T-helper 1 cell (primary cell): ENCODE data around the gene ZCCHC13.
A peak's percentile ranks its signal among the peaks of the same experiment; 100 is the strongest.
"Not testable (repeated sequence)": the region's sequence is repeated elsewhere in the genome, so short reads cannot be mapped to it uniquely, and the experiment has no call there.

Experiments used
- DNase-seq, 5 donors: peaks; one replicate each; pipeline ENCODE4 v3.0.0-alpha.2; 2012 to 2020
- total RNA-seq, 4 donors: gene quantifications; one replicate each; lab custom pipeline; 2026; lab: John Stamatoyannopoulos, UW

Gene ZCCHC13
- 0 reads per million in 4 donors for total RNA-seq

DNA sequence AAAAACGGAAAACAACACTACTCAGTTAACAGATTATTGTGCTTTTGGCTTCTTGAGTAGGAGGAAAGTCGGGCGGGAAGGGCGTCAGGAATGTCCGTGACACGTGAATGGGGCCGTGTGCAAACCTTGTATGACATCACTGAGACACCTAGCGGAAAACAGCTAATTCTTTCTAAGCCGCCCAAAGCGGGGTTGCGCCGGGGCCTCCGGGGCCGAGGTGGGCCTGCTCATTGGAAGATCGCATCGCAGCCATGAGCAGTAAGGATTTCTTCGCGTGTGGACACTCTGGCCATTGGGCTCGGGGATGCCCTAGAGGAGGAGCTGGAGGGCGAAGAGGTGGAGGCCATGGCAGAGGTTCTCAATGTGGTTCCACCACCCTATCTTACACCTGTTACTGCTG is at the start of gene ZCCHC13:
Gene ZCCHC13, plus strand, starts transcription at position 165 of the 400 bp plus-strand sequence. Its CDS starts 87 bp downstream, at position 252.
- no peak for DNase-seq

DNA sequence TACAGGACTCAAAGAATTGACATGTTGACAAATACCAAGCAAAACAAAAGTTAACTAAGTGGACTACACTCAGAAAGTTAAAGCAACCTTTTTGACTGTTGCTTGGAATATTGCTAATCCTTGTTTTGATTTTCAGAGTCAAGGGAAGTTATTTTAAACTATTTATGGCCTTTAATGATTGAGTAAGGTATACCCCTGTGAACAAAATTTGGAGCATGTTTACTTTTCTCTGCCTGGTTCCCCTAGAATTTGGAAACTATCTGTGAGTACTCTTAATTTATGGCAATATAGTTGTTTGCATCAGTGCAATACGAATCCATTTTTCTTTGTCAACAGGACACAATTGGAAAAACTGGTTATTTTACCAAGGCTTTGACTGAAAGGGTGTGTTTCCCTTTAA is 45.9 kb upstream of the ZCCHC13 start:
- DNase-seq, result not testable (repeated sequence)

- DNase-seq, result no peak
These were observed 44.0 kb upstream of the ZCCHC13 start for GRCh38 chrX:74259885-74260491.

DNA sequence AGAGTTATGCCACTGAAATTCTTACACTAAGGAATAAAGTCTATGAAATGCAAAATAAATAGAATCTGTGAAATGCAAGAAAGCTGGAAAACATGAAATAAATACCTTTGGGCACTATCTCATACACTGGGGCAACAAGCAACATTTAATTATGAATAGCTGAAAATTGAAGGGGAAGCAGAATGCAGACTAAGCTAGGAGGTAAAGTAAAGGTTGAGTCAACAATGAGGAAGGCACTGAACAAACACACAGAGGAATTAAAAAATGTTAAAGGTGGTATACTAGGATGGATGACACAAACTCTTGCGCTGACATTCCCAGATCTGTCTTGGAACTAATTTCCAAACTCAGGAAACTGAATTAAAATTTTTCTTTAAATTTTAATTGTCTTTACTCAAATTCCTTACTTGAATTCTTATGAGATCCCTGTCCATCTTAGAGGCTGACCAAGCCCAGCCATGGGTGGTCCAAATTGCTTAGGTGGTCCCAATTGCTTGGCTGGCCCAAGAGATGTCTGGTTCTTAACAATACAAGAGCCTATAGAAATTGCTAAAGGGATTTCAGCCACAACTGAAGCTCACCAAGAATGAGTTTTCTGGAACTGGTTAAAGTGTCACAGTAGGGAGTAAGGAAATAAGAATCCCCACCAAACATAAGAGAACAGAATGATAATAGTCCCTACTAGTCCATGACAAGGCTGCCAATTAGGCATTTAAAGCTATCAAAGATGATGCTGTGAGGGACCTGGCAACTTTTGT is 41.3 kb upstream of the ZCCHC13 start:
- no peak for DNase-seq

DNA sequence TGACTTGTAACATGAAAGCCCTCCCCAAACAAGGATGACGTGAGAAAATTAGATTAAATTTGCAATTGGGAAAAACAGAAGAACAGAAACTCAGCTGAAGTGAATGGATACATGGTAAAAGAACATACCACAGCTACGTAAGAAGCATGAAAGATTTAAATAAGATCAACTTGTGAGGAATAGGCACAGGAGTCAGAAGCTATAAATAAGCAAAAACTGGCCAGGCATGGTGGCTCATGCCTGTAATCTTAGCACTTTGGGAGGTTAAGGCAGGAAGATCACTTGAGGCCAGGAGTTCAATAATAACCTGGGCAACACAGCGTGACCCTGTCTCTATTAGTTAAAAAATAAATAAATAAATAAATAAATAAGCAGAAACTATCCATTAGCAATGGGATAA is 33.6 kb upstream of the ZCCHC13 start:
- no peak for DNase-seq

DNA sequence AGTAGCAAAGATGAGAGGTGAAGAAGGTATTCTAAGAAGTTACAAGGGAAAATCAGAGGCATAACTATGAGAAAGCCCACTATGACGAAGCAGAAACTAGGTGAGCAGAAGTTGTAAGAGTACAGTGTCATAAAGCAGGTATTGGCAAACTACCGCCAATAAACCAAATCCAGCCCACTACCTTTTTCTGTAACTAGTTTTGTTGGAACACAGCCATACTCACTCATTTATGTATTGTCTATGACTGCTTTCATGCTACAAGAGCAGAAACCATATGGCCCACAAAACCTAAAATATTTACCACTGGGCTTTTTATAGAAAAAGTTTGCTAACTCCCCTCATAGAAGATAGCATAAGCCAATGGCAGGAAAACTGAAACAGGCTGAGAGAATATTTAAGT is 31.8 kb upstream of the ZCCHC13 start:
- no peak for DNase-seq

DNA sequence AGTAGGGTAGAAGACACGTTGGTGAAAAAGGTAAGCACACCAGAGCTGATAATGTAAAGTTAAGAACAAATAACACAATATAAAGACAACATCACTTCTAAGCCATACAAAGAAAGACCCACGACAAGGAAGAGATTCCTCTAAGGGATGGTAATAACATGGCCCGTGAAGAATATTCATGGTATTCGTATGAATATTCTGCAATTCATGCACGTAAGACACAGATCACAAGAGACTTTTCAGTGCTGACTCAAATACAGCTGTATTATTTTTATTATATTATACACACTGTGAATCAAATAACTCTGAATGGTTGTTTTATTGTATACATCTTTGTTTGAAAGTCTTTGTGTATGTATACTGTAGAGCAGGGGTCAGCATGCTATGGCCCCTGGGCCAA is 29.5 kb upstream of the ZCCHC13 start:
- DNase-seq, result no peak

- no peak for DNase-seq
These were observed 26.7 kb upstream of the ZCCHC13 start for GRCh38 chrX:74277320-74277719.

- no peak for DNase-seq
These were observed 26.1 kb upstream of the ZCCHC13 start for GRCh38 chrX:74277846-74278245.

- no peak for DNase-seq
These were observed 23.2 kb upstream of the ZCCHC13 start for GRCh38 chrX:74280759-74281158.

DNA sequence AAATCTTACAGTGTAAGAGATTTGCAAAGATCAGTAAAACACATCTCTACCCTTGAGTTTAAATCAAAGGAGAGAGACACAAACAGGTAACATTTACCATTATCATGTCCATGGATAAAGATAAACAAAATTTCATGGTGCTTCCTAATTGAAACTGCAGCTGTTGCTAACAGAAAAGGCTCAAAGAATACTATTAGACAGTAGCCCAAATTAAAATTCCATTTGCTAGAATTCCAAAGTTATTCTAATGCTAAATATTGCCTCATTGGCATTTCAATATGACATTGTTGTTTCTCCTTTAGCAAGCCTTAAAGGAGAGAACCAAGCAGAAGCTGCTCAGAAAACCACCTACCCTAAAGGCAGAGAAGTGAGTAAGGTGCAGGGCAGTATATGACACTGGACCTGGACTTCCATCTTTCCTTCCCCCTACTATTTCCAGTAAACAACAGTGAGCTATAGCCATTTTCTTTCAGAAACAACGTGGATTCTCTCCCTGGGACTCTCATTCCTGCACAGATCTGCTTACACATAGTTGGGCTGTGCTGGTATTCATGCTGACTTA is 19.5 kb upstream of the ZCCHC13 start:
- no peak for DNase-seq

GRCh38 chrX:74286950-74287740 is 16.8 kb upstream of the ZCCHC13 start:
- no peak for DNase-seq

DNA sequence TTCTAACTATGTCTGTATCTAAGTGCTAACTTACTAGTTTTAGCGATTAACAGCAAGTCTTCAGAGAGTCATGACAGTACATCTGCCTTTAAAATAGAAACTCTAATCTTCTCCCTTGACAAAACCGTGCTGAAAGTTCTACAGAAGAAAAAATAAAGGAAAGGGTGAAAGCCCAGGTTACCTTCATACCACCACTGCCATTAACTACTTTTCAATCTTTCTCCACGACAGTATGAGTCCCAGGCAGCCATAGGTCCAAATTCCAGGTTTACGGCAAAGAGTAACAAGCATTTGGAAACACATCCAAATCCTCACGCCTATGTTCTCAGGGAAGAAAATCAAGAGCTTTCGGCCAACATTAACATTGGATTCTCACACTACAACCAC is 12.4 kb upstream of the ZCCHC13 start:
- DNase-seq, result no peak

- DNase-seq, result peak; percentile 66 to 90 (median 75)
These were observed 11.8 kb upstream of the ZCCHC13 start for GRCh38 chrX:74291964-74292807.

DNA sequence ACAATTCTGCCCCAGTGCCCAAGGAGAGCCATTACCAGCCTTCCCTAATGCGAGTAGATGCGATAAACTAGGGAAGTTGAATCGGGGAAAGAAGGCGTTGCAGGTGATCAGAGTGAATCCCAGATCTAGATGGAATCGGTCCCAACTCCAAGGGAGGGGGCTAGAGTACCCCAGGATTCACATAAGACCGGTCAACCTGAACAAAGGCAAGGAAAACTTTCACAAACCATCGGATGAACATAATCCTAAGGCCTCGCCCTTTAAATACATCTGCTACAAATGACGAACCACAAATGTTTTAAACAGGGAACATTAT is 11.2 kb upstream of the ZCCHC13 start:
- no peak for DNase-seq

DNA sequence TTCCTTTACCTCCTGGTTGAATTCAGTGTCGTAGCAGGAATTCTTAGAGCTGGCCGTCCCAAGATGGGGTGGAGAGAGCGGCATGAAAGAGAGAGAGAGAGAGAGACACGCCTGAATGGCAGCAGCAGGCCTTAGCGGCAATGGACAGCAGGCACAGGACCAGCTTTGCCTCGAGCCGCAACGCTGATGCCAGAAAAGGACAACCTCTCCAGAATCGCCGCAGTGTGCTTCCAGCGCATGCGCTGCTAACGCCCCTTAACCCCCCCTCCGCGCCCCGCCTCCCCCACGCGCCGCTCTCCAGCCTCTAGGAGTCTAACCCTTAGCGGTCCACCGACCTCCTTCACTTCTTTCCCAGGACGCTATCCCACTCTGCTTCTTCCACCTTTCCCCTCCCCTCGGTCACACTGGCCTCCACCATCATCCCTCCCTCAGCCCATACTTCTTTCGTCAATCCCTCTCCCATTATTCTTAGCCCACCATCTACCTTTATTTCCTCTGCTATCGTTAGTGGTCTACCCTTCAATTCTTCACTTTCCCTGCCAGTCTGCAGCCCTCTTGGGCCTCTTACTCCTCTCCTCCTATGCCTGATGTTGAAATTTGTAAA is 10.5 kb upstream of the ZCCHC13 start:
- DNase-seq, result peak; percentile 31 to 64 (median 55)

- DNase-seq, result no peak
These were observed 8.9 kb upstream of the ZCCHC13 start for GRCh38 chrX:74295101-74295500.

- DNase-seq, result peak in 1 of 5 donors; percentile 51
These were observed 6.2 kb upstream of the ZCCHC13 start for GRCh38 chrX:74297766-74298165.

- no peak for DNase-seq
These were observed 3.1 kb upstream of the ZCCHC13 start for GRCh38 chrX:74300869-74301268.

DNA sequence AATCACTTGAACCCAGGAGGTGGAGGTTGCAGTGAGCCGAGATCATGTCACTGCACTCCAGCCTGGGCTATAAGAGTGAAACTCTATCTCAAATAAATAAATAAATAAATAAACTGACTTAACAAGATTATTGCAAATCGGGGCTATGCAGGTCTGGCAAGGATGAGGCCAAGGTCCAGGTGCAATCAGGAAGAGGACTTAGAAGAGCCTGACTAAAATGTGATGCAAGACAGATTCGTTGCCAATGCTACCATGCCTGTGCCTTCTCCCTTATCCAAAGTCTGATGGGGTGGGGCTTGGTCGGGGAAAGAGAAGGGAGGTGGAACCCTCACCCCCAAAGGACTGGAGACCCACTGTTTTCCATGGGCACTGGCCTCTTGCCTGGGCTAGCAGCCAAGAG is 14.7 kb downstream of the ZCCHC13 start:
- DNase-seq, result no peak

DNA sequence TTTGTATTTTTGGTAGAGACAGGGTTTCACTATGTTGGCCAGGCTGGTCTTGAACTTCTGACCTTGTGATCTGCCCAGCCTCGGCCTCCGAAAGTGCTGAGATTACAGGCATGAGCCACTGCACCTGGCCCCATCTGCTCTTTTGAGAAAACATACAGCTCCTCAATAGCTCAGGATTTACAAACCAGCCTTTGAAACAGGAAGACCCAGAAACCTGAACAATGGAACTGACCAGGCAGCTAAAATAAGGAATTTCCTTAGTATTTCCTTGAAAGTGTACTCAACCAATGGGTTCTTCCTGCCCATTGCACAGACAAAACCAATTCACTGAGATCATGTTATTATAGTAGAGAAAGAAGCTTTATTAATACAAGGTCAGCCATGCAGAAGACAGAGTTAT is 15.3 kb downstream of the ZCCHC13 start:
- DNase-seq, result not testable (repeated sequence)

GRCh38 chrX:74321191-74321590 is 17.2 kb downstream of the ZCCHC13 start:
- DNase-seq, result no peak
